NCI-H2227 (cell line): ENCODE data around the gene FOSL1.

Experiments
- DNase-seq: peaks from one replicate; lab custom pipeline; 2025; ENCODE audit not compliant: unreplicated experiment; lab: John Stamatoyannopoulos, UW

The FOSL1 gene

GRCh38 chr11:65920372-65920802, 20.2 kb upstream of the FOSL1 start:
- DNase-seq: no peak

DNA sequence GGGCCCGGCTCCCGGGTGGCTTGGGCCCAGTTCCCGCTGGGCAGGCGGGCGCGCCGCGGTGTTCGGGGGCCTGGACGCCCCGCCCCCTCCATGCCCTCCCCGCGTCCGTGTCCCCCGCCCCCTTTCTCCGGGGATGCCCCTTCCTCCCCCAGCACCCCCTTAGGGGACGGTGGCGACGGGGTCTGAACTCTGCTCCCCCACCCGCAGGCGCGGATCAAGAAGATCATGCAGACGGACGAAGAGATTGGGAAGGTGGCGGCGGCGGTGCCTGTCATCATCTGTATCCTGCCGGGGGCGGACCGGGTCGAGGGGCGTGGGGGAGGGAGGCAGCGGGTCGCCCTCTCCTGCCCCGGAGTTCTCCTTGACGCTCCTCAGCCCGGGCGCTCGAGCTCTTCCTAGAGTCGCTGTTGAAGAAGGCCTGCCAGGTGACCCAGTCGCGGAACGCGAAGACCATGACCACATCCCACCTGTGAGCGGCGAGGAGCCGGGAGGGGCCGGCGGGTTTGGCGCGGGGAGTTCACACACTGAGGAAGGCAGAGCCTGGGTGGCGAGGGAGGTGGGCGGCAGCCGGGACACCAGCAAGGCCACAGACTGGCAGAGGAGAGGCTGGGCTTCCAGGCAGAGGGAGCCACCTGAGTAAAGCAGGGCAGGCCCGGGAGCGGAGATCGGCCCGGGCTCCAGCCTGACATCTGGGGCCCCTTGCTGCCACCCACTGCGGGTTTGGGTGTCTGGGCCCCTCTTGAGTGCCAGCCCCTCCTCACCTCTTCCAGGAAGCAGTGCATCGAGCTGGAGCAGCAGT, 19.6 kb upstream of the FOSL1 start:
- peak; percentile 58 for DNase-seq

- peak; percentile 98 for DNase-seq
Observed at GRCh38 chr11:65919141-65919572, 19.0 kb upstream of the FOSL1 start, which contains the start of gene DRAP1. DRAP1 (plus strand) TSS chr11:65919426; CDS start chr11:65919502, 76 bp downstream.

DNA sequence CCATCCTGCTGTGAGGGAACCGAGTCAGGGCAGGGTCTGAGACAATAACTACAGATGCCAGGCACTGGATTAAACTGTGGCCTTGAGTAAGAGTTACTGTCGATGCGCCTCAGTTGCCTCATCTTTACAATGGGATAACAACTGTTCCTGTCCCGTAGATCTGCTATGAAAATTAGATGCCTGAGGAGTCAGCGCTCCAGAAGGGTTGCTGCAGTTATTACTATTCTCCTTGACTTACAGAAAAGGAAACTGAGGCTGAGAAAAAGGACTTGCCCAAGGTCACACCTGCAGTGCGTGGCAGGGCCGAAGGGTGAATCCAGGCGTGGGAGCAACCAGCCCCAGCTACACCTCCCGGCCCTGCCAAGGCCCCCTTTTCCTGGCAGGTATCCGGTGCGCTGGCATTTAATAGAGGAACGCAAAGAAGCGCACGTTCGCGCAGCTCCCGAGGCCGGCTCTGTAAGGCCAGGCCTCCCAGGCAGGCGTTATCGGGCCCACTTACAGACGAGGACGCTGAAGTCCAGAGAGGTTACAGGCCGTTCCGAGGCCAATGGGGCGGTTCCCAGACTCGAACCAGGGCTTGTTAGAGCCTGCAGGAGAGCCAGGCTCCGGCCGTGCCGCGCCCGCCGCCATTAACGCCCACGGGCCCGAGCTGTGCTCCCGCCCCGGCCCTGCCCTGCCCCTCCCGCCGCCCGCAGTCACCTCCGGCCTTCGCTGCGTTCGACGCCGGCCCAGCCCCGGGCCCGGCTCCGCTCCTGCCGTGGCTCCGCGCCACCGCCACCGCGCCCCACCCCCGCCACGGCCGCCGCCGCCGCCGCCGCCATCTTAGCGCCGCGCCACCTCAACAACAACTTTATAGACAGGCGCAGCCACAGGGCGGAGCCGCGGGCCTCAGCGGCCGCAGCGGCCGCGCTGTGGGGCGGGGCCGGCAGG, 18.3 kb upstream of the FOSL1 start, which contains the start of gene C11orf68:
C11orf68 (minus strand) TSS at position 852 of the 930 bp plus-strand sequence; CDS start at position 821, 31 bp downstream.
- DNase-seq: peak; percentile 57

DNA sequence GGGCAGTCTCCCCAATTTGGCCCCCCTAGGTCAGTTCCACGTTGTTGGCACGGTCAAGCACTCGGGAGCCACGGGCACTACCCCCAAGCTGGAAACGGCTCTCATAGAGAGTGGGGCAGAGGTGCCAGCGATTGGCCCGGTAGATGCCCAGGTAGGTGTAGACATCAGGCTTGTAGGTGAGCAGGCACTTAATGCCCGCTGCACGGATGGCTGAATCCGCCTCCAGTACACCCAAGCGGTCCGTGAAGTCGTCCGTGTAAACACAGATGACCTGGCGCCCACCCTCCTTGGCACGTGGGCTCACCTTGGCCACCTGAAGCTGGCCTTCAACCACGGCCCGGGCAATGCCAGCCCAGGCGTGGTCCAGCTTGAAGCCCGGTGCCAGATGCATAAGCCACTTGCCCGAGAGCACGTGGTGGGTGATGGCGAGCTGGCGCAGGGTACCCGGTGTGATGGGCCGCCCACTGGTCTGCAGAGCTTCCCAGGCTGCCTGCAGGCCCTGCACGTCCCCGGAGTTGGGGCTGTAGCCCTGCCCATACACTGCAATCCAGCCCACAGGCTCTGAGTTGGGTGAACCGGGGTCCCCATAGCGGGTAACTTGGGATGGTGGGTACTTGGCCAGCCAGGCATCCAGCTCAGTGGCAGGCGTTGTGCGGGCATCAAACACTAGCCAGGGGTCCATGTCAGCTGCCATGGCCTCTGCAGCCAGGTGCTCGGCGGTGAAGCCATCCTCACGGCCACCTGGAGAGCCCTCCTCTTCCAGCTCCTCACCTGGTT, 17.4 kb upstream of the FOSL1 start:
- no peak for DNase-seq

DNA sequence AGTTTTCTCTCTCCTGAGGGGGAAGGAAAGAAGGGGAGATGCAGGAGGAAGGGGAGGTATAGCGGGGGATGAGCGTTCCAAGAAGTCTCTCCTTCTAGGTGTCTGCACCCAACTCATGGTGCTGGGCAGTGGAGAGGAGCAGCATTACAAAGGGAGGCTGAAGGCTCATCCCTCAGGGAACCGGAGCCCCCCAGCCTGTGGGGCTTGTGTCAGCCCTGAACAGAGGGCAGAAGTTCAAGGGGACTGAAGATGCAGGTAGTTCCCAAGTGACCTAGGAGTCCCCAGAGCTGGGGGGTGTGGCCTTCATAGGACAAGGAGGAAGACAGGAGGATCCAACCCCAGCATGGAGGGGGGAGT, 16.9 kb upstream of the FOSL1 start:
- DNase-seq: no peak

DNA sequence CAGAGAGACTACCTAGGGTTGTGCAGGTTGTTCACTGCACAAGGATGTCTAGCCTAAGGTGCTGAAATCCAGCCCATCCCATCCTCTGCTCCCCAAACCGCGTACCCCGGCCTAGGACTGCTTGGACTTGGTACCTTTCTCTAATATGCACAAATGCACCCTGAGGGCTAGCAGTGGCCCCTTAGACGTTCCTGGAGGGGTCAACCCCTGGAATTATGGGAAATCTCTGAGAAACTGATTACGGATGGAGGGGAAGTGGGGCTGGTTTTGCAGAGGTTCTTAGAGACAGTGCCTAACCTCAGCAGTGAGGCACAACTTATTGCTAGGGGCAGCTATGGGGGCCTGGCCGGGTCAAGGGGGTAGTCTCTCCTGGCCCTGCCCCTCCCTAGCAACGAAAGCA, 16.2 kb upstream of the FOSL1 start:
- no peak for DNase-seq

GRCh38 chr11:65915821-65916251, 15.6 kb upstream of the FOSL1 start:
- DNase-seq: no peak

DNA sequence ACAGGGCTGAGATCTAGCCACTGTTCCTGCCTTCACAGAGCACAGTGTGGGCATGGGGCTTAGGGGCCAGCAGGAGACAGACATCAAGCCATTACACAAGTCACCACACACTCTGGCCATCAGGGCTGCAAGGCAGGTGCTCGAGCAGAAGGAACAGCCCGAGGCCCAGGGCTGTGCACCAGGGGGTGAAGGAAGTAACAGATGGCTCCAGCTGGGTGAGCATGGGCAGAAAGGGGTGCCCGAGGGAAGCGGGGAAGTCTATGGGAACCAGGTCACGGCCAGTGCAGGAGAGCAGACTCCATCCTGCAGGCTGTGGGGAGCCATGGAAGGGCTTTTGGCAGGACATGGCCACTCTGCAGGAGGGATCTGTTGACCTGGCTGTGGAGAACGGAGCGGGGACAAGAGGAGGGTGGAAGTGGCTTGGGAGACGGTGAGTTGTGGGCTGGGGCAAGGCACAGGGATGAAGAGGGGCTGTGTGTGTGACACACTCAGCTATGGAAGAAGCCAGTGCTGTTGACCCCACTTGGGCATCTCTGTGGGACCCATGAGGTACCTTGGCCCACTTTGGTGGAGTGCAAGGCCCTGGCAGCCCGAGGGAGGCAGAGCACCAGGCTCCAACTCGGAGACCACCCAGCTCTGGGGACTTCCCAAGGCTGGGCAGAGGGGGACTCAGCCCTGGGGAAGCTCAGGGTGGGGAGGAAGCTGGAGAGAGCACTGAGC, 15.1 kb upstream of the FOSL1 start:
- no peak for DNase-seq

- no peak for DNase-seq
Observed at GRCh38 chr11:65912845-65913244, 12.7 kb upstream of the FOSL1 start.

GRCh38 chr11:65911682-65912568, 11.7 kb upstream of the FOSL1 start:
- peak; percentile 65 for DNase-seq

- DNase-seq: no peak
Observed at GRCh38 chr11:65907878-65908277, 7.7 kb upstream of the FOSL1 start.

GRCh38 chr11:65906602-65907001, 6.4 kb upstream of the FOSL1 start:
- no peak for DNase-seq

- DNase-seq: no peak
Observed at GRCh38 chr11:65903715-65904114, 3.5 kb upstream of the FOSL1 start.

GRCh38 chr11:65903068-65903481, 2.9 kb upstream of the FOSL1 start:
- no peak for DNase-seq

DNA sequence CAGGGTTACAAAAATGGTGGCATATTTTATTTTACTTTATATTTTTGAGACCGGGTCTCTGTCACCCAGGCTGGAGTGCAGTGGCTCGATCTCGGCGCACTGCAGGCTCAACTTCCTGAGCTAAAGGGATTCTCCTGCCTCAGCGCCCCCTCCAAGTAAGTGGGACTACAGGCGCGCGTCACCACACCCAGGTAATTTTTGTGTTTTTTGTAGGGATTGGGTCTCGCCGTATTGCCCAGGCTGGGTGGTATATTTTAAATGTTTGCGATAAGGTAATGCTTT, 652 bp upstream of the FOSL1 start:
- no peak for DNase-seq

DNA sequence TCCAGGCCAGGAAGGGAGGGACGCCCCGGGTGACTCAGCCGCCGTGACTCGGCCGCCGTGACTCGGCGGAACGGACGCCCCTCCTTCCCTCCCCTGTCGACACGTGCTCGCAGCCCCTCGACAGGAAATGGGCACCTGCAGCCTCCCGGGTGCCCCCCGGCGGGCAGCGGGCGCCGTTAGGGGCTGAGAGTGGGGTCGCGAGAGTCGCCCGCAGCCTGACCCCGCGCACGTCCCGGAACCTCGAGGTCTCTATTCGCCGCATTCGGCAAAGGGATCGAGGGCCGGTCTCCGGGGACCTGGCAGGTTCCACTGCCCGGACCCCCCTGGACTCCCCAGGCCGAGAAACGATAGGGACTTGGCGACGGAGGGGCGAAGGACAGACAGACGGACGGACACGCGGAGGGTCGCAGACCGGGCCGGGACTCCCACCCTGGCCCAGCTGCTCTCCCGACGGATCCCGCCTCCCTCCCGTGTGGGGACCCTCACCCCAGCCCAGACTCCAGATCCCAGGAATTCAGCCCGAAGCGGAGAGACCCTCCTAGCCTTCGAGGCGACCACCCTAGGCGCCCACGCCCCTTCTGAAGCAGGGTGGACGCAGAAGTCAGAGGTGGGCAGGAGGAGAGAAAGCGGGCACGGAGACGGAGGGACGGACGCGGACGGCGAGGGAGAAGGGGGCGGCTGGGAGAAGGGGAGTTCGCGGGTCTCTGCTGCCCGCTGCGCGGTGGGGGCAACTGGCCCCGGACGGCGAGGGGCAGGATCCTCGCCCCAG, 648 bp downstream of the FOSL1 start:
- peak; percentile 22 for DNase-seq

DNA sequence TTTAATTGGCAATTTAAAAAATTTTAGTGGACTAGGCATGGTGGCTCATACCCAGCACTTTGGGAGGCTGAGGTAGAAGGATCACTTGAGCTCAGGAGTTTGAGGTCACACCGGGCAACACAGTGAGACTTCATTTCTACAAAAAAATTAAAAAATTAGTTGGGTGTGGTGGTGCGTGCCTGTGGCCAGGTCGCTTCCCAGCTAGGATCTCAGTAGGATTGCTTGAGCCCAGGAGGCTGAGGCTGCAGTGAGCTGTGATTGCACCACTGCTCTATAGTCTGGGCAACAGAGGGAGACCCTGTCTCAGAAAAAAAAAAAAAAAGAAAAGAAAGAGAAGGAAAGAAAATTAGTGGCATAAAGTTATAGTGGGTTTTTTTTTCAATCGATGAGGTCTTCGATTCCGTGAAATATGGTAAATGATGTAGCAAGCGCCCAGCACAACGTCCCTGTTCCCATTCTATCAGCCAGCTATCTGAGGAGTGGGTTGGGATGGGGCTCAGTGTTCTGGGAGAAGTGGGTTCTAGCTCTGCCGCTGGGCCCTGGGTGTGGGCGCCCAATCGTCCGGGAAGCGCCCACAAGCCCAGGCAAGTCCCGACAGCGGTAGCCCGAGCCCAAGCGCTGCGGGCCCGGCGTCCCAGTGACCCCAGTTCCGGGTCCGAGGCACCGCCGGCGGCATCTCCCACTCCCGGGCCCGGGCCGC, 1.4 kb downstream of the FOSL1 start:
- no peak for DNase-seq
